Mesenteric fat pad (tissue), 1 donor: ENCODE data around the gene UNC5B. TPM values are rescaled to one million over a fixed set of nuclear protein-coding genes. Genes with fewer than 3 reads are reported as not detected.

Source experiments
- DNase-seq: peaks from one replicate; pipeline ENCODE4 v3.0.0-alpha.2; 2020; ENCODE audit warnings: low spot score
- total RNA-seq: library from RNA; stranded (reverse); fragmentation: NEBNext Ultra II Directional; extraction: Animal tissue kit (Norgen Biotek cat#: 25700); gene quantifications from one replicate; pipeline ENCODE4 v1.2.1, GENCODE V29; 2021
- donor health status: DM: yes; HTN: yes; CAD: no.

UNC5B gene
- total RNA-seq, 1 donor from 2014 or later = 5.3 TPM

DNA sequence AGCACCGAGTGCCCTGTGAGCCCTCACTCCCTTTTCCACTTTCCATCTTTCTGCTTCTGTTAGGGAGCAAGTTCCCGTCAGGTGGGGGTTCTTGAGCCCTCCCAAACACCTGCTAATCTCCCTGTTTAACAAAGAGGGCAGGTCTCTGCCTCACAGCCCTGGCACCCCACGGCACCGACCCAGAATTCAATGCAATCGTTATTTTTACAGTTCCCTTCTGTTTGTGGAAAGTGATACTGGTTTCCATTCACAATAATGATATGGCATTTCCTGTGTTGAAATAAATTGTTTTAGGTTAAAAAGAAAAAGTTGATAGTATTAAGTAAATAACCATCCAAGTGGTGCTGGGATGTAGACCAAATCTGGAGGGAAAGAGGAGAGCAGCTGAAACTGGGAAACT lies 67.8 kb downstream of the UNC5B start:
- no peak for DNase-seq

GRCh38 chr10:71280825-71281224 lies 68.5 kb downstream of the UNC5B start:
- DNase-seq = no peak

DNA sequence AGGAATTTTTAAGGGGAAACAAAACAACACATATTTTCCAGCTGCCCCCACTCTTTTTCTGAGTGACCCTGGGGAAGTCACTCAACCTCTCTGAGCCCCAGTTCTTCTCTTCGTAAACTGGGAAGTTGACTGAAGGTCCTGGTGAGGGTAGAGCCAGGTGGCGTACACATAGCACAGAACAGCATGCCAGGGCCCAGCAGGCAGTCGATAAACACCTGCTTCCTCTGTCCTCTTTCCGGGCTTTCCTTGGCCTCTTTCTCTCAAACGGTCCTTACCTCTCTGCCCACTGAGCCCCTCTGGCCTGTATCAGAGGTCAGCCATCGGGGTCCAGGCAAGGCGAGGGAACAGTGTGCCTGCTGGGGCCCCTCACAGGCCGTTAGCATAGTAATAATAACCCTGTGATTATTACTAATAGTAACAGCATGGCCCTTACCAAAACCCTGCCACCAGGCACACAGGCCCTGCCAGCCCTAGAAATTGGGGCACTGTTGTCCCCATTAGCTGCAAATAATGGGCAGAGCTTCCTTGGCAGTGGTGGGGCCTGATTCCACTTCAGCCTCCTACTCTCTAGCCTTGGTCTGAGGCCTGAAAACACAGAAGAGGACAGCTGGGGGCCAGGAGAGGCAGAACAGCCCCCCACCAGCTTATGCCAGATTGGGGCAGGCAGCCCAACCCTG lies 69.4 kb downstream of the UNC5B start:
- no peak for DNase-seq

GRCh38 chr10:71282323-71282680 lies 69.9 kb downstream of the UNC5B start:
- DNase-seq = no peak

DNA sequence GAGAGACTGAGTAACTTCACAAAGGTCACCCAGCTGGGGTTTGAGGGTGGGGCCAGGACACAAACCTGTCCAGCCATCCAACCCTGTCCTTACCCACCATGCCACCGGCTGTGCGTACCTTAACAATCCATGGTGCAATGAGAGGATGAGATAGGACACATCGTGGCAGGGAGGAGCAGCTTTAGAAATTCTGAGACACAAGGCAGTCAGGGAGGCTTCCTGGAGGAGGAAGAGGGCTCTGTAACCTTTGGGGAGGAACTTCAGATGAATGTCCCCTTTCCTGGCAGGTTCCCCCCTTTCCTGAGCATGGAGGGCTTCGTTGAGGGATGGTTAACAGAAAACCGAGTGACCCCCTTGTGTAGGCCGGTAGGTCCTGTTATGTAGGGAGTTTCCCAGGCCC lies 71.0 kb downstream of the UNC5B start:
- DNase-seq = no peak

- DNase-seq = no peak
Observed at GRCh38 chr10:71283876-71284275, 71.5 kb downstream of the UNC5B start.

DNA sequence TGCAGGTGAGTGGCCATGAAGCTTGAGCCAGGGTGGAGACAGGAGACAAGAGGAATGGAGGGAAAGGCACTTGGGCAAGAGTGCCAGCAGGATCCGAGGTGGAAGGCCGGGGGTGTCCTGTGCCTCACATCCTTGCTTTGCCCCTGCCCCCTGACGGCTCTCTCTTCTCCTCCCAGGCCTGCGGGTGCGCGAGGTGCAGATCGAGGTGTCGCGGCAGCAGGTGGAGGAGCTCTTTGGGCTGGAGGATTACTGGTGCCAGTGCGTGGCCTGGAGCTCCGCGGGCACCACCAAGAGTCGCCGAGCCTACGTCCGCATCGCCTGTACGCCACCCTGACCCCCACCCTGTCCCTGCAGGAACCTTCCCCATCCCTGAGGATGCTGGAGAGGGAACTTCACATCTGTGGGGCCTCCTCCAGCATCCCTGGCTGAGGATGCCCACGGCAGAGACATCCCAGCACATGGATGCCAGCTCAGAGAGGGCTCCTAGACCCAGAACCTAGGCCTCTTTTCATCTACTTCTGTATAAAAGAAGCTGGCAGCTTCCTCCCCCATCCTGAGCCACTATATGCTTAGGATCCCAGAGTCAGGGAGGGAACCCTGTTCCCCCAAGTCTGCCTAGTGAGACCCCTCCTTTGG lies 72.3 kb downstream of the UNC5B start:
- DNase-seq = no peak

DNA sequence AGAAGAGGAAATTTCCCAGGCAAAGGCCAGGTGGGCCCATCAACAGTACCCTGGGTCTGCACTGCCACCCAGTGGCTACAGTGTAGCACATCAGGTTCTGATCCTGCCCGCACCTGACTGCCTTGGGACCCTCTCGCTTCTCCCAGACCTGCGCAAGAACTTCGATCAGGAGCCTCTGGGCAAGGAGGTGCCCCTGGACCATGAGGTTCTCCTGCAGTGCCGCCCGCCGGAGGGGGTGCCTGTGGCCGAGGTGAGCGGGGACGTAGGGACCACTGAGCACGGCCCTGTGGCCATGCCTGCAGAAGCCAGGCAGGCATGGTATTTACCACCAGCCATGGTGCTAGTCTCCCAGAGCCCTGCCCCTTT lies 72.8 kb downstream of the UNC5B start:
- no peak for DNase-seq

- no peak for DNase-seq
Observed at GRCh38 chr10:71285986-71286385, 73.6 kb downstream of the UNC5B start.

DNA sequence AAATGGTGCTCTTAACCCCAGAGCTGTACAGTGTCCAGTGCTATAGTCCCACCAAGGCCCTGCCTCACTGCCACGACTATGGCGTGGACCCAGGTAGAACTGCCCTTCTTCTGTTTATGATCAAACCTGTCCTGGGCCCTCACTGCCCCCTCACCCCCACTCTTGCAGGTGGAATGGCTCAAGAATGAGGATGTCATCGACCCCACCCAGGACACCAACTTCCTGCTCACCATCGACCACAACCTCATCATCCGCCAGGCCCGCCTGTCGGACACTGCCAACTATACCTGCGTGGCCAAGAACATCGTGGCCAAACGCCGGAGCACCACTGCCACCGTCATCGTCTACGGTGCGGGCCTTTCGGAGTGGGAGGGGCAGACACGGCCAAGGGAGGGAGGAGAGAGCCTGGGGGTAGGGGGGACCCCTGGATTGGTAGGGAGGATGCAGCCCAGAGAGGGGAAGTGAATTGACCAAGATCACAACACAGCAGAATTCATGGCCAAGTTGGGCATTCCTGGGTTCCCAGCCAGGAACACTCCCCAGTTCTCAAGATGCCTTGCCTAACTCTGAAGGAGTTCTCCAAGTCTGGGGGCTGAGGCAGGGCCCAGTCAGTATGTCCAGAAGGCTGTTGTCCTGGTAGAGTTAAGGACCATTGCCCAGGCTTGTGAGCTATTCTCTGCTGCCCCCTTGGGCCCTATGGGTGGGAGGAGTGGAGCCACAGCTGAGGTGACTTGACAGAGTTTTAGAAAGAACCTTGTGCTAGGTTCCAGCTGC lies 74.3 kb downstream of the UNC5B start:
- no peak for DNase-seq

DNA sequence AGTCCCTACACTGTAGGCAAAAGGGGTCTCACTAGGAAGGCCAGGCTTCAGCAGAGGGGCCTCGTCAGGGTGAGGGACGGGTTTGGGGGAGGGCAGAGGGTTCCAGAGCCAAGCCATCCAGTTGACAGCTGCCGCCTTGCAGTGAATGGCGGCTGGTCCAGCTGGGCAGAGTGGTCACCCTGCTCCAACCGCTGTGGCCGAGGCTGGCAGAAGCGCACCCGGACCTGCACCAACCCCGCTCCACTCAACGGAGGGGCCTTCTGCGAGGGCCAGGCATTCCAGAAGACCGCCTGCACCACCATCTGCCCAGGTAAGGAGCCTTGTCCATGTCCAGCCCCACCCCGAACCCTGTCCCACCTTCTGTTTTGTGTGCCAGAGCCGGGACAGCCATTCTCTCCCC lies 75.1 kb downstream of the UNC5B start:
- no peak for DNase-seq

- no peak for DNase-seq
Observed at GRCh38 chr10:71288461-71288860, 76.1 kb downstream of the UNC5B start.

GRCh38 chr10:71289421-71290130 lies 77.2 kb downstream of the UNC5B start:
- no peak for DNase-seq

GRCh38 chr10:71290331-71290730 lies 78.0 kb downstream of the UNC5B start:
- DNase-seq = no peak

GRCh38 chr10:71290806-71291527 lies 78.6 kb downstream of the UNC5B start:
- no peak for DNase-seq

GRCh38 chr10:71291528-71291900 lies 79.1 kb downstream of the UNC5B start:
- DNase-seq = no peak

- no peak for DNase-seq
Observed at GRCh38 chr10:71292624-71293445, 80.5 kb downstream of the UNC5B start.

GRCh38 chr10:71293446-71294084 lies 81.2 kb downstream of the UNC5B start:
- DNase-seq = no peak

- DNase-seq = no peak
Observed at GRCh38 chr10:71294091-71294561, 81.8 kb downstream of the UNC5B start.

GRCh38 chr10:71294856-71295255 lies 82.5 kb downstream of the UNC5B start:
- DNase-seq = no peak
